WI38 (cell line): ENCODE results near the gene LSS.

ENCODE experiments used
- H3K4me3 ChIP-seq: 2 replicates; pipeline ENCODE4 v1.5.1; 2011; ENCODE audit warnings: low read depth, mild to moderate bottlenecking, control low read depth, low read length
- TF ChIP-seq, protein P1 (sequence below): IDR thresholded peaks from 2 replicates; pipeline ENCODE4 v1.5.1; 2012; ENCODE audit warnings: low read depth, mild to moderate bottlenecking, control low read depth, low read length

LSS gene

GRCh38 chr21:46189959-46190490, 38.5 kb downstream of the LSS start:
- no peak overlapping the region for H3K4me3 ChIP-seq
- TF ChIP-seq, protein P1, sequence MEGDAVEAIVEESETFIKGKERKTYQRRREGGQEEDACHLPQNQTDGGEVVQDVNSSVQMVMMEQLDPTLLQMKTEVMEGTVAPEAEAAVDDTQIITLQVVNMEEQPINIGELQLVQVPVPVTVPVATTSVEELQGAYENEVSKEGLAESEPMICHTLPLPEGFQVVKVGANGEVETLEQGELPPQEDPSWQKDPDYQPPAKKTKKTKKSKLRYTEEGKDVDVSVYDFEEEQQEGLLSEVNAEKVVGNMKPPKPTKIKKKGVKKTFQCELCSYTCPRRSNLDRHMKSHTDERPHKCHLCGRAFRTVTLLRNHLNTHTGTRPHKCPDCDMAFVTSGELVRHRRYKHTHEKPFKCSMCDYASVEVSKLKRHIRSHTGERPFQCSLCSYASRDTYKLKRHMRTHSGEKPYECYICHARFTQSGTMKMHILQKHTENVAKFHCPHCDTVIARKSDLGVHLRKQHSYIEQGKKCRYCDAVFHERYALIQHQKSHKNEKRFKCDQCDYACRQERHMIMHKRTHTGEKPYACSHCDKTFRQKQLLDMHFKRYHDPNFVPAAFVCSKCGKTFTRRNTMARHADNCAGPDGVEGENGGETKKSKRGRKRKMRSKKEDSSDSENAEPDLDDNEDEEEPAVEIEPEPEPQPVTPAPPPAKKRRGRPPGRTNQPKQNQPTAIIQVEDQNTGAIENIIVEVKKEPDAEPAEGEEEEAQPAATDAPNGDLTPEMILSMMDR, result no peak

DNA sequence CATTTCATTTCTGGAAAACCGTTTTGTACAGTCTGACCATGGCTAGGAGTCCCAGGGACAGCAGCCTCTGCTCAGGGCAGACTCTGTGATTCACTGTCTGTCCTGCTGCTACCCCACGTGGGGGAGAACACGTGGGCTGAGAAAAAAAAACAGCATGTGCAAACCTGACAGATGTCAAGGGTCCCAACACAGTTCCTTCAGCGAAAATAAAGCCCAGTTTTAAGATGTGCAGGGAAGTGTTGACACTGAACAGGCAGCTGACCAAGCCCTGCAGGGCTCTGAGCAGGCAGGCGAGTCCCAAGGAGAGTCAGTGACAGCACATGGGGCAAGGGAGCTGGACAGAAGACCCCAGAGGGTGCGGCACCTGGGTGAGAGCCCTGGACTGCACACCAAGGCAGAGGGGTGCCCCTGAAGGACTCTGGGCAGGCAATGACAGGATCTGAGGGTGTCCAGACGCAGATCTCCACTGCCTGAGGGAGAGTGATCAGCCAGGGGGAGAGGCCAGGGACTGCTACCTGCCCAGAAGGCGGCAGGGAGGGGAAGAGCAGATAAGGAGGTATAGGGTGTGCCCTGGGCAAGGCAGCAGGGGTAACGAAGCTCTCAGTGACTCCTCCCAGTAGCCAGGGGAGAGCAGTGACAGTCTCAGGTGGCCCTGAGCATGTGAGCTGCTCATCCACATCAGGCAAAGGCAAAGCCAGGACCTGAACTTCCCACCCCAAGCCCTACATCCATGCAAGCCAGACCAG, 39.2 kb downstream of the LSS start:
- TF ChIP-seq, protein P1, result no peak
- no peak overlapping the region for H3K4me3 ChIP-seq

- TF ChIP-seq, protein P1, result no peak
- H3K4me3 ChIP-seq, result no peak overlapping the region
Measured at GRCh38 chr21:46188226-46189212, 40.1 kb downstream of the LSS start.

DNA sequence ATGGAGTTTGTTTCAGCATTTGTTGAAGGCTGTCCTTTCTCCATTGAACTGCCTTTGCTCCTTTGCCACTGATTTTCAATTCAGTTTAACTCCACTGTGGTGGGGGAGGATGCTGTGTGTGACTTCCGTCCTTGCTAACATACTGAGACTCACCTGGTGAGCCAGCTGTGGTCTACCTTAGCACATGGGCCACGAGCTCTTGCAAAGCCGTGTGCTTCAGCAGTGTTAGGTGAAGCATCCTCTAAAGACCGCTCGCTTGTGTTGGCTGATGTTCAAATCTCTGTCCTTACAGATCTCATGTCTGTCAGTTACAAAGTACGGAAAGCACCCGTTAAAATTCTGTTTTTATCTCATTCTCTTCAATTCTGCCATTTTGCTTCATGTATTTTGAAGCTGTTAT, 40.8 kb downstream of the LSS start:
- TF ChIP-seq, protein P1, result no peak
- no peak overlapping the region for H3K4me3 ChIP-seq

DNA sequence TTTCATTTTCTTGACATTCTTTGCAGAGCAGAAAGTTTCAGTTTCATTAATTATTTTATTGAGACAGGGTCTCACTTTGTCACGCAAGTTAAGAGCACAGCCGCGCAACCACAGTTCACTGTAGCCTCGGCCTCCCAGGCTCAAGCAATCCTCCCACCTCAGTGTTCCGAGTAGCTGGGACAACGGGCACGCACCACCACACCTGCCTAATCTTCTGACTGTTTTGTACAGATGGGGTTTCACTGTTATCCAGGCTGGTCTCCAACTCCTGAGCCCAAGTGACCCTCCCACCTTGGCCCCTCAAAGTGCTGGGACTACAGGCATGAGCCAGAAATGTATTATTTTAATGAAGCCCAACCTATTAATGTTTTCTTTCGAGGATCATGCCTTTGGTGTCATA, 41.3 kb downstream of the LSS start:
- TF ChIP-seq, protein P1, result no peak
- H3K4me3 ChIP-seq, result no peak overlapping the region

DNA sequence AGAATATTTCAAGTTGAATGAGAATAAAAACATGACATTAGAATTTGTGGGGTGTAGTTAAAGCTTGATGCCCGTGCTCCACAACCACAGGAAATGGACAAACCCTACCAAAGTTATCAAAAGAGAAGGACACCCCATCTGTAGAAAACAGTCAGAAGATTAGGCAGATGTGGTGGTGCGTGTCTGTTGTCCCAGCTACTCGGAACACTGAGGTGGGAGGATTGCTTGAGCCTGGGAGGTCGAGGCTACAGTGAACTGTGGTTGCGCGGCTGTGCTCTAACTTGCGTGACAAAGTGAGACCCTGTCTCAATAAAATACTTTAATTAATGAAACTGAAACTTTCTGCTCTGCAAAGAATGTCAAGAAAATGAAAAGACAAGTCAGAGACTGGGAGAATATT, 42.9 kb downstream of the LSS start:
- no peak overlapping the region for H3K4me3 ChIP-seq

More for the DNA sequence above, 42.9 kb downstream of the LSS start:
- TF ChIP-seq, protein P1, result no peak
